GM18870 (cell line): ENCODE measurements around the gene FSIP1.
A peak's percentile ranks its signal among the peaks of the same experiment; 100 is the strongest.
"Not testable (repeated sequence)": the region's sequence is repeated elsewhere in the genome, so short reads cannot be mapped to it uniquely, and the experiment has no call there.

Source experiments
- ATAC-seq: cut with Tn5 transposase; IDR thresholded peaks from one replicate; pipeline ENCODE4 v1.9.1; 2021; ENCODE audit warnings: moderate library complexity; ENCODE audit not compliant: unreplicated experiment

The FSIP1 gene

DNA sequence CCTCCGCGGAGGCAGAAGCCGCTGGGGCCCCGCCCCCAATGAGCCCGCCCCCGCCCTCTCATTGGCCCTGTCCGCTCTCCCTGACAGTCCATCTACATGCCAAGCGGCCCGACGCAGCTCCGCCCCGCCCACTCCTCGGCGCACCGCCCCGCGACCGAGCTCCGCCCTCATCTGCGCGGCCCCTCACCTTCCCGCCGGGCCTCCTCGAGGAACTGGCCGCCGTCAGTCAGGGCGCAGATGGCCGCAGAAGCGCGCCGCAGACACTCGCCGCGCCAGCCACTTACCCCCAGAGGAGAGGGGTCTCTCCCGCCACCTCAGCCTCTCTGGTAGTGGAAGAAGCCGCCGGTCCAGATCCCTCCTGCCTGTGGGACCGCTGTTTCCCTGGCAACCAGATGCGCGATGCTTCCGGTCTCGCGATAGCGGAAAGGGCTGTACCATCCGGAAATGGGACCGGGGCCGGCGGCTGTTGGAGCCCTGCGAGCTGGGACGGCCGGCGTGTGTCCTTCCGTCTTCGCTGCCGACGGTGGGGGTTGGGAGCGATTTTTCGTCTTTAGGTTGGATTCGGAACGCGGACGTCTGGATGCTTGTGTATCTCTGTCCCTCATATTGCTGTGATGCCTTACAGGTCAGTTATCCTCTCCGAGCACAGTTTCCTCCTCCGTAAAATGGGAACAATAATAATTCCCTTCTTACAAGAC is at the start of gene FSIP1:
Gene FSIP1 (minus strand): TSS at position 401 of the 698 bp plus-strand sequence. CDS start 6,317 bp downstream, outside the sequence.
- peak; percentile 90 for ATAC-seq

- no peak for ATAC-seq
These were observed 47.5 kb upstream of the FSIP1 start for GRCh38 chr15:39830166-39830565.

DNA sequence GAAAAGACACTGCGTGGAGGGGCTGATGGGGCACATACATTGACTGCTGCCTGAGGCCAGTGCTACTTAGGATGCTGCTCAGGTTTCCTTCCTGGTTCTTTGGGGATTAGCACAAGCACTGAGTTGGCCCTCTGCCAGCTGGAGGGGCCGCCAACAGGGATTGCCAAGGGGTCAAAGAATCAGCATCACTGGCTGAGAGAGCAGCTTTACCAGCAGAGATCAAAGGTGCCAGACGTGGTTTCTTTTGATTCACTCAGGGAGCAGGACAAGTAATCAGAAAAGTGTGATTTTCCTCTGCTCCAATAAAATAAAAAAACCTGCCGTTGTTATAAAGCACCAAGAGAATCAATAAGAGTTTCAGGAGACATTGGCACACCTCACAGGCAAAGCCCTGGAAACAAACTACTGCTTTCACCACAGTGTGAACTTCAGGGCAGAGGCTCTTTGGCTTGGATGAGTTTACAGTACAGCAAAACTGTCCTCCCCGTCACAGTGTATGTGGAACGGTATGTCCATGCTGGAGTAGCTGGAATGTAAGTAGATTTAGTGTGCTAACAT is 45.8 kb upstream of the FSIP1 start:
- ATAC-seq: no peak

GRCh38 chr15:39826975-39827374 is 44.3 kb upstream of the FSIP1 start:
- no peak for ATAC-seq

DNA sequence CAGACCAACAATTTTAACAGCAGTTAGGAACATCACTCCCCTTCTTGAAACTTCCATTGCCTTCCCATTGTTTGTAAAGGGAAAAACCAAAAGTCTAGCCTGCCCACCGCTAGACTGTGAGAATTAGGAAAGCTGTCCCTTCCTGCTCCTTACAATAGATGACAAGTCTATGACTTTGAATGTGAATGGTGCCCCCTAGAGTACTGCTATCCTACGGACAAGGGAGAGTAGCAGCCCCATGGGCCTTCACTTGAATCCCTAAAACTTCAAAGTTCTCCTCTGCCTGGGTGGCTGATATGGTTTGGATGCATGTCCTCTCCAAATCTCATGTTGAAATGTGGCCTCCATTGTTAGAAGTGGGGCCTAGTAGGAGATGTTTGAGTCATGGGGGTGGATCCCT is 41.0 kb upstream of the FSIP1 start:
- no peak for ATAC-seq

GRCh38 chr15:39820050-39820602 is 37.5 kb upstream of the FSIP1 start:
- ATAC-seq: no peak

GRCh38 chr15:39819533-39819932 is 36.9 kb upstream of the FSIP1 start:
- ATAC-seq: no peak

DNA sequence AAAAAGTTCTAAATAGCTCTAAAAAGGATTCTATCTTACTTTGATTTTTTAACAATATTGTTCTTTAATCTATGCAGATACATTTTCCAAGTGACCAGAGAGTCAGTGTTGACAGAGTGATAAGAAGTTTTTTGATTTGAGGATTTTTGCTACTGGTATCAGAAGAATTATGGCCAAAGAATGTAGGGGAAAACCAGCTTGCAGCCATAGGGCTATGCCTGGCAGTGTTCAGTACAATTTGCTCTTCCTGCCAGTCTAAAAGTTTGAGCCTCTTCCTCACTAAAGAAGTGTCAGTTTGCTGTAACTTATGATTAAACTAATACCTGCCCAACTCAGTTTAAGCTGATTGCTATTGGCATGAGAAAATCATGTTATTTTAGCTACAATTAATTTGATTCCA is 35.3 kb upstream of the FSIP1 start:
- no peak for ATAC-seq

- no peak for ATAC-seq
These were observed 31.8 kb upstream of the FSIP1 start for GRCh38 chr15:39814489-39814888.

GRCh38 chr15:39812651-39813050 is 30.0 kb upstream of the FSIP1 start:
- ATAC-seq: not testable (repeated sequence)

DNA sequence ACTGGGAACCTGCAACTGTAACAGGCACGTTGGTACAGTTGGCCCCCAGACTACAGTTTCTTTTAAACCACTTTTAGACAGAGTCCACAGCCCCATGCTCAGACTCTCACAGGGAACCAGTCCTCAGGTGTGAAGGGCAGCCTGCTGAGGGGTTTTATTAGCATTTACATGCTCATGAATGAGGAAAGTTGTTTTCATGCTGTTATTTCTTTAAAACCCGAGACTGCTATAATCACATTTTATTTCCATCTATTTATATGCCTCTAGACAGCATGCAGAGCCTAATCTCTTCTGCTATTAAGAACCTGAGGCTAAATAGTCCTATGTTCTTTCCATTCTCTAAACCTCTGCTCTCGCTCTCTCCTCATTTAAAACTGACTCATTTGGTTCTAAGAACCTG is 26.3 kb upstream of the FSIP1 start:
- no peak for ATAC-seq

- ATAC-seq: no peak
These were observed 25.1 kb upstream of the FSIP1 start for GRCh38 chr15:39807791-39808190.

DNA sequence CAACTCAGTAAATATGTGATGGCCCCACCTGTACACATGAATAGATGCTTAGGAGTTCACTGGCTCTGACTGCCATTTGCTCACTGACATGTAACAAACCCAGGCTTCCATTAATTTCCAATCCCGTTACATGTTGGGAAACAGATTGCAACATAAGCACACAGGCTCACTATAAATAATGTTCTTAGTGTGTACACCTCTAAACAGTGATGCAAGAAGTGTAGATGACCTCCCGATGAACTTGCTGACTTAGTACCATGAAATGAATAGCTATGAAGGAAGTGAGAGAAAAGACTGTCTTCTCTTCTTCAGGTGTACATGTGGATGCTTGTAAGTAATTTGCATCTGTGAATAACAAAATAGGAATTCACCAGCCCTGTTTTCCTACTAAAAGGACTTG is 21.4 kb upstream of the FSIP1 start:
- no peak for ATAC-seq

- ATAC-seq: no peak
These were observed 20.4 kb upstream of the FSIP1 start for GRCh38 chr15:39803016-39803415.

- no peak for ATAC-seq
These were observed 19.1 kb upstream of the FSIP1 start for GRCh38 chr15:39801641-39802309.

DNA sequence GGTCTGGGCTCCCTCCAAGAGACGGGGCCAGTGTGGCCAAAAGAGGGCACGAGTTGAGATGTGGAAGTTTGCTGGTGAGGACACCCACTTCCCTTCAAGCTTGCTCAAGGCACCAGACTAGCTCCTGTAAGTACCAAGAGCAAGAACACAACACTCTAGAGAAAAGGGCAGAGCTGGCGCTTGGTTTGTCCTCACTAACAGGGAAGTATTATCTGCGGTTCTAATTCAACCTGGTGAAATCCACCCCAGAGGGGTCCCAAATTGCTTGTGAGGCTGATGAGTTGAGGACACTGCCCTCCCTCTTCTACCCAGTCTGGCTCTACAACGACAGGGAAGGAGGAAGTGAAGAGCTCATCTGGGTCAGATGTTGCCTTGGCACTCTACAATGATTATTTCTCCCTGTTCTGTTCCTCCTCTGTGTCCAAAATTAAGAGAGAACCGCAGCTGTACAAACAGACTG is 16.9 kb upstream of the FSIP1 start:
- no peak for ATAC-seq

- ATAC-seq: no peak
These were observed 15.7 kb upstream of the FSIP1 start for GRCh38 chr15:39798382-39798781.

- no peak for ATAC-seq
These were observed 14.8 kb upstream of the FSIP1 start for GRCh38 chr15:39797407-39797806.

- no peak for ATAC-seq
These were observed 14.0 kb upstream of the FSIP1 start for GRCh38 chr15:39796601-39797000.

DNA sequence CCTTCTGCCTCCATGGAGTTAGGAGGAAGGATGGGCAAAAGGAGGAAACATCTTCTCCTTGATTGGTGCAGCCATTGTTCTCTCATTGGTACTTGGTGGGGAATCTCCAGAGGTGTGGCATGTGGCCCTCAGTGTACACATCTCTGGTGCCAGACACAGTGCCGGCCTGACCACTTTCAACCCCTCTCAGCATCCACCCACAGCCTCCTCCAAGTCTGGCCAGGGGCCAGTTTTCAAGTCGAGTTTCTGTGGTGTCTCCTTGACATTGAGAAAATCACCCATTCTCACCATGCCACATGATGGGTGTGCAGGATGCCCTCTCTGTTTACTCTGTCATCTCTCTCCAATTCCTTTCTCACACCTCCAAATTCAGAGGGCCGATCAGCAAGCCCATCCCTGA is 12.8 kb upstream of the FSIP1 start:
- no peak for ATAC-seq

DNA sequence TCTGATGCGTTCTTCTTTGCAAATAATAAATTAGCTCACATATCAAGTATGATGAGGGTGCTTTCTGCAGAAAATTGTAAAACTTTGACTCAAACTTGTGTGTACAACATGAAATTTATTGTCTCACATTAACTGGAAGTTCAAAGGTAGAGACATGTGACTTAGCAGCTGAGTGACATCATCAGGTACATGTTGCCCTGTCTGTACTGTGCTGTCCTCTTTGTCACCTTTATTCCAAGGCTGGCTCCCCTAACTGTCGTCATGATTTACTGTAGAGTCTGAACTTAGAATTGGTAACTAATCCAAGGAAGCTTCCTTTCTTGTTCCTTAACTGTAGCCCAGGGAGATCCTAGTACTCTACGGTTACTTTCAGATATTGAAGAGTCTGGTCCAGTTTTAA is 12.3 kb upstream of the FSIP1 start:
- ATAC-seq: no peak

GRCh38 chr15:39793923-39794322 is 11.3 kb upstream of the FSIP1 start:
- no peak for ATAC-seq
